Inferior parietal cortex (tissue), 1 donor: Measurements from ENCODE around the gene BSPRY.

Source experiments
- DNase-seq: peaks from one replicate; pipeline ENCODE4 v3.0.0-alpha.2; 2016; ENCODE audit errors: extremely low spot score

The BSPRY gene

DNA sequence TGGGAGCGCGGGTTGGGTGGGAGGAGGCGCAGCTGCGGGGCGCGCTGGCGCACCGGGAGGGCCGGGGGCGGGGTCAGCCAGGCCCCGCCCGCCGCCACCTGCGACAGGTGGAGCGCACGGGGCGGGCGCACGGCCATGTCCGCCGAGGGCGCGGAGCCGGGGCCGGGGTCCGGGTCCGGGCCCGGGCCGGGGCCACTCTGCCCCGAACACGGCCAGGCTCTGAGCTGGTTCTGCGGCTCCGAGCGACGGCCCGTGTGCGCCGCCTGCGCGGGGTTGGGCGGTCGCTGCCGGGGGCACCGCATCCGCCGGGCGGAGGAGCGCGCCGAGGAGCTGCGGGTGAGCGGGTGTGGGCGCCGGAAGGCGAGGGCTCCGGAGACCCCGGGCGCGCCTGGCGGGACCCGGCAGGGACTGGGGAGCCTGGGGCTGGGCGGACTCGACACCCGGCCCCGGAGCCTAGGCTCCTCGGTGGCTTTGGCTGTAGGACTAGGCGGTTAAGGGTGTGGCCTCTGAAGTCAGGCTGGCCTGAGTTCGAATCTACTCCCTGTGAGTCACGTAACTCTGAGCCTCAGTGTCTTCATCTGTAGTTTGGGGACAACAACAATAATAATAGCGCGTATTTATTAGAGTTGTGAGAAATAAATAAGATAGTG lies at the start of gene BSPRY:
Gene BSPRY, plus strand, starts transcription at position 97 of the 650 bp plus-strand sequence. Its CDS starts 39 bp downstream, at position 136.
- no peak for DNase-seq

DNA sequence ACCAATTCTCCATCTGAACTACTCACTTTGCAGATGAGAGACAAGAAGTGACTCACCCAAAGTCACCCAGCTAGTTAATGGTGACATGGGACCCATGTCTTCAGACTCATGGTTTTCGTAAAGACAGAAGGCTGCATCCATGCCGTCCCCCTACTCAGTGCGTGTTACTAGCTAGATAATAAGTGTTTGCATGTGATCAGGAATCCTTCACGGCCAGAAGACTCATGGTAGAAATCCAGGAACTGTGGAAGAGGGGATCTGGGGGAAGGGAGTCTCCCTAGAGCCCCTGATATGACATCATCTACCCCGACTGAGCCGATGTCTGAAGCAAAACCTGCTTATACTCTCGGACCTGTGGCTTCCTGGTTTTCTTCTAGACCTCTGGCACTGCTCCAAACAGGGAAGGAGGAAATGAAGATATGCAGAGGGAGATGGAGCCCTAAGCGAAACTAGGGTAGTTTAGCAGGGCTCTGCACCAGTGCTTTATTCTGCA lies 49.5 kb upstream of the BSPRY start:
- DNase-seq = peak; percentile 30

GRCh38 chr9:113301548-113301947 lies 47.8 kb upstream of the BSPRY start:
- DNase-seq = no peak

DNA sequence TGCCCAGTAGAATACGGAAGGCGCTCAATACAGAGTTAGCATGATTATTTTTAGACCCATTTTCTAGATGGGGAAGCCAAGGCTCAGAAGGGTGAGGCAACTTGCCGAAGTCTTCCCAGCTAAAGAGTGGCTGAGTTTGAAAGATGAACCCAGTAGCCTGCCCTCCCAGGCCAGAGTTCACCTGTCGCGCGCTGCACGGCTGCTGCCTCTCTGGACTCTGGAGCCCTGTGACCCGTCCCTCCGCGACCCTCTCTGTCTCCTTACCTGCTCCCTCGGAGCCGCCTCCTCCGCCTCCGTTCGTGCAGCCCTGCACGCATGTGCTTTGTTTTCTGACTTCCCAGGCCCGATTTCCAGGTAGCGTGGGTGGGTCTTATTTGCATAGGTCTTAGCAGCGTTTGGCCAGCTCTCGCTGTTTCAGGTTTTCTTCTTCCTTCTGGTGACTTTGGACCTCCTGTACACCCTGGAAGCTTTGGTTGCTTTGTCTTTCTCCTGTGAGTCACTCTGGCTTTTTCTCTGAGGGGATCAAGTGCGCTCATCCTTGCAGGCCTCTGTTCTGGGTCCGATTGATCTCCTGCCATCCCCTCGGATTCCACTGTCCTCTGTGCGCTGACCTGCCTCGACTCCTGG lies 46.4 kb upstream of the BSPRY start, which contains the start of gene RNF183:
Gene RNF183, minus strand, starts transcription at position 585 of the 627 bp plus-strand sequence. CDS start 5,192 bp downstream, outside the sequence.
- DNase-seq = no peak

GRCh38 chr9:113306566-113306965 lies 42.8 kb upstream of the BSPRY start:
- no peak for DNase-seq

DNA sequence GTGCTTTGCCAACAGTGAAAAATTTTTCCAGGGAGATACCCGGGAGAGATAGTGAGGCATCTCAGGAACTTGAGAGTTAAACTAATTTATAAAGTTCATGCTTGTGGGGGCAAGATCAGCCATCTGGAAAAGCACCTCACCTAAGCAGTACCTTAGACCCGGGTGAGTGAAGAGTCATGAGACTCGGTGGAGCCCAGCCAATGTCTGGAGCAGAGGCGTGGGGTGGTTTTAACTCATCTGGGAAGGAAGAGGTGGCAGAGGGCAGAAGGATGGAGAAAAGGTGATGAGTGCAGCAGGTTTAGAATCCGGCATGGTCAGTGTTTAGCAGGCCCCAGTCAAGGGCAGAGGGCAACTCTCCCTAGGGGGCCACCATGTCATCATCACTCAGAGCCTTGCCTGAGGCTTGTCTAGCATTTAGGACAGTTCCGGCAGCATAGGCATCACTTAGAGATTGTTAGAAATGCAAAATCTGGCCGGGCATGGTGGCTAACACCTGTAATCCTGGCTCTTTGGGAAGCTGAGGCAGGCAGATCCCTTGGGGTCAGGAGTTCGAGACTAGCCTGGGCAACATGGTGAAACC lies 41.9 kb upstream of the BSPRY start:
- no peak for DNase-seq

GRCh38 chr9:113309204-113309813 lies 40.0 kb upstream of the BSPRY start:
- peak; percentile 71 for DNase-seq

- no peak for DNase-seq
Observed at GRCh38 chr9:113310538-113310937, 38.8 kb upstream of the BSPRY start.

GRCh38 chr9:113311961-113312360 lies 37.4 kb upstream of the BSPRY start:
- DNase-seq = no peak

DNA sequence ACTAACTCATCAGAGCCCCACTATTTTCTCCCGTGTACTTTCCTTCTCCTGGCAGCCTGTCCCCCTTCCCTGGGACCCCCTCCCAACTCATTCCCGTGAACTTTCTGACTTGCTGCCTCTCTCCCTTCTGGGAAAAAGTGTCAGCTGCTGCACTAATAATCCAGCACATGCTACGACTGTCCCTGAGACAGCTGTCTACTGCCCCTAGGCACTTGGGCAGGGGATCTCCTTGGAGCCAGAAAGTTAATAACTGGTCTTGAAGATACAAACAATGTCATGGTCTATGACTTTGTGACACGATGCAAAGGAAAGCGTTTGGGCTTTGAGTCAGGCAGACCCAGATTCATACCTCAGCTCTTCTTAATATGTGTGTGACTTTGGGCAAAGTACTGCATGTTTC lies 36.1 kb upstream of the BSPRY start:
- no peak for DNase-seq

GRCh38 chr9:113315231-113315630 lies 34.1 kb upstream of the BSPRY start:
- DNase-seq = no peak

DNA sequence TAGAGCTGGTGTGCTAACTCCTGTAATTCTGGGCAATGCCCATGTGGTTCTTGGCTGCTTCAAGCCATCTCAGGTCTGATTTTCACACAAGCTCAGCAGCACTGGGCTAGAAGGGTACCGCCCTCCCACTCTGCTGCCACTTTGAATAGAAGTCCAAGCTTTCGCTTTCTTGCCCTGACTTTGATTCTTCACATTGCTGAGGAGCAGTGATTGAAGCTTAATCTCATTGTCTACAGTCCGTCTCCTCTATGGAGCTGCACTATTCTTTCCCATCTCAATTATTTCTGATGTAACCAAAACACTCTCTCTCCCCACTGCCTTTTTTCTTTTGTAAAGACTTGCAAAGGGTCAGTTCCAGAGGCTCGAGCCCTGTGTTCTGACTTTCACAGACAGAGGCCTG lies 33.3 kb upstream of the BSPRY start:
- DNase-seq = no peak

DNA sequence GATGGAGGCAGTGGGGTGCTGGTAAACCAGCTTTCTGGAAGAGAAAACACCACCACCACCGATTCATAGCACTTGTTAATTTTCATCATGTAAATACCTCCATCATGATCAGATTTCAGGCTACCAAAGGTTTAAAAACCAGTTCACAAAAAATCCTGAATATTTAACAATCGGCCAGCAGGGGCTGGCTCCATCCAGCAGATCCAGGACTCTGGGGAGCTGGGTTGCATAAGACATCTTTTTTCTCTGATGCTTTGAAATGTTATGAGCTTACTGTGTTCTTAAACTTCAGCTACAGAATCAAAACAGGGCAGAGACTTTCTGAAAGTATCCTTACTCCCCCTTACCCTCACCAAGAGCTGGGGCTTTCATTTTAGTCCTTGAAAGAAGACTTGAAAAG lies 31.6 kb upstream of the BSPRY start:
- no peak for DNase-seq

- no peak for DNase-seq
Observed at GRCh38 chr9:113319054-113319453, 30.3 kb upstream of the BSPRY start.

DNA sequence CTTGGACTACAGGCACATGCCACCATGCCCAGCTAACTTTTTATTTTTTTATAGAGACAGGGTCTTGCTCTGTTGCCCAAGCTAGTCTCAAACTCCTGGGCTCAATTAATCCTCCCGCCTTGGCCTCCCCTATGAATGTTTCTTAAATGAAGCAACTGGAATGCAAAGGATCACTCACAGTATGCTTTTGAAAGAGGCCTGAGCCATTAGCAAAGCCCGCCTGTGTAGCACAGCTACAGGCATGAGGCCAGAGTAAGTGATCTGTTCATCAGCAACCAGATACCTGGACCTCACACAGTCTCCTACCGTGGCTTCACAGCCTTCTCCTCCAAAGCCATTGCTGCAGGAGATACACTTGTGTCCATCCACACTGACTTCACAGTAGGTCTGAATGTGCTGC lies 29.3 kb upstream of the BSPRY start:
- DNase-seq = no peak

DNA sequence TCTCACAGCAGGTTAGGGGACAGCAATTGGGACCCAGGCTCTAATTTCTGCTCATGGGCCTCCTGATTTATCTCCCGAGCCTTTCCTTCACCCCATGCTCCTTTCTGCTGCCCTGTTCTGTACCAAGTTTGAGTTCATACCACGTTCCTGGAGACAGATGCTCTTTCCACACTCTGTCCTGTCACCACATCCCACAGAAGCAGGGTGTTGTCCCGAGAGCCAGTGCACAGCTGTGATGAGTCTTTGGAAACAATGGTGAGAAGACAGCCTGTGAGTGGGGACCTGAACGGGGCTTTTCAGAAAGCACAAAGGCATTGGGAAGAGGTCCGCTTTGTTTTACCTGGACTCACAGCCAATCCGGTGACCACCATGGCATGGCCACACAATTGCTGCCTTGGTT lies 26.7 kb upstream of the BSPRY start:
- no peak for DNase-seq

- no peak for DNase-seq
Observed at GRCh38 chr9:113326230-113326629, 23.1 kb upstream of the BSPRY start.

- no peak for DNase-seq
Observed at GRCh38 chr9:113328045-113328782, 21.1 kb upstream of the BSPRY start.

DNA sequence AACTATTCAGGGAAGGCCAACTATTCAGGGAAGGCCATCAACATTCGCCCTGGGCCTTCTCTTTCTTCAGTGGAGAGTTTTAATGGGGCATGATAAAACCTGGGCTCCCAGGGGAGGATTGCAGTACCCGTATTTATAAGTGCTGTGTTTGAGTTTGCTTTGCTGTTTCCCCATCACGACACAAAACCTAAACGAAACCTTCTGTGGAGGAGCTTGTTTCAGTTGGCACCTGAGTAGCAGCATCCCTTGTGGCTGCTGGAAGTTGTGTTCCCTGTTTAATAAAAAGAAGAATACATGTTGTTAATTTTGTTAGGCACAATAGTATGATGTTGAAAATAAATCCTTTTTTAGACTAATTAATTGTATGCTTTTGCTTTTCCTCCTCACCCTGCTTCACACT lies 17.6 kb upstream of the BSPRY start:
- DNase-seq = no peak

DNA sequence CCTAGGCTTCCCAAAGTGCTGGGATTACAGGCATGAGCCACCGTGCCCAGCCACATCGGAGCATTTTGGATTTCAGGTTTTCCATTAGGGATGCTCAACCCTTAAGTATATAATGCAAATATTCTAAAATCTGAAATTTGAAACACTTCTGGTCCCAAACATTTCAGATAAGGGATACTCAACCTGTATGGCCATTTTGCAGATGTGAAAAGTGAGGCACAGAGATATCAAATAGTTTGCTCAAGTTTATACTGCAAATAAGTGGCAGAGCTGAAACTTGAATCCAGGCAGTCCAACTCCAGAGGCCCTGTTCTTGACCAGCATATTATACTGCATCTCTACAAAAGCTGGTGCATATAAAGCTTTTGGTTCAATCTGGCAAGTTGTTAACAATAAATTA lies 11.6 kb upstream of the BSPRY start:
- no peak for DNase-seq

DNA sequence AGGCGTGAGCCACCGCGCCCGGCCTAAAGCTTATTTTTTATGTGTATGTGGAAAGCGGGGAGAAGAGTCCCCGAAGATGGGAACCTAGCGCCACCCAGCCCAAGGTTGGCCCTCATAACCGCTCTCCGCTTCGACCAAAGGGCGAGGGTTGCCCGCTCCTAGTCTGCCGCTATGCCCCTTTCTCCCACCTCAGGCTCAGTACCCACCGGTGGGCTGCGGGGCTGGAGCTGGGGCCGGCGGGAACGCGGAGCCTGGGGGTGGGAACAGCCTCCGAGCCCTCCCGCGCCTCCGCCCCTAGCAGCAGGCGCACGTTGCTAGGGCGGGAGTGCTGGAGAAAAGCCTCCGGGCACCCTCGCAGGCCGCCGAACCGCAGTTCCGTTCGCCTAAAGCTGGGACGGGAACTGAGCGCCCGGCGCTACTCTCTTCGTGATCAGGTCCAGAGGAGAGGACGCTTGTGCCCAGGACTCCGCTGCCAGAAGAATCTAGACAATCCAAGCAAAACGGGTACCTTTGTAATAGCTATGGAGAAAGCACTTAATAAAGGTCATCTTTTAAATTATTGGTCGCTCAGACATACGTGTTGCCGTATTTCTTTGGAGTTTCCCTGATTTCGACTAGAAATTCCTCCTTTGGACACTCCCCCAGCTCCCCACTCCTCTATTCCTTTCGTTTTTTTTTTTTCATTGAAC lies 9.2 kb upstream of the BSPRY start, which contains the start of gene WDR31:
Gene WDR31, minus strand, starts transcription at position 265 of the 689 bp plus-strand sequence. CDS start 8,253 bp downstream, outside the sequence.
- peak; percentile 85 for DNase-seq
